Activated CD4-positive, alpha-beta memory T cell treated with anti-CD3 and anti-CD28 coated beads for 36 hours (primary cell): Measurements from ENCODE around the gene KIAA0319L. TPM values are rescaled to one million over a fixed set of nuclear protein-coding genes. Genes with fewer than 3 reads are reported as not detected.
"Not testable (repeated sequence)": the region's sequence is repeated elsewhere in the genome, so short reads cannot be mapped to it uniquely, and the experiment has no call there.

Experiments
- CTCF ChIA-PET: fragments of 350-600 bp; sonication (Branson Sonifier 250); formaldehyde crosslinking; loops from one replicate; lab custom pipeline; 2021; ENCODE audit warnings: antibody characterized with exemption, inconsistent platforms; lab: Charles Lee
- POLR2A ChIA-PET: fragments of 350-600 bp; sonication (Branson Sonifier 250); formaldehyde crosslinking; loops from one replicate; lab custom pipeline; 2021; ENCODE audit warnings: antibody characterized with exemption; lab: Charles Lee
- DNase-seq: peaks from one replicate; pipeline ENCODE4 v3.0.0-alpha.2; 2020
- H3K27ac Mint-ChIP-seq: one replicate; pipeline ENCODE4 v1.8.0; 2021; ENCODE audit warnings: mixed read lengths
- H3K27me3 Mint-ChIP-seq: one replicate; pipeline ENCODE4 v1.8.0; 2021; ENCODE audit warnings: mixed read lengths
- H3K36me3 Mint-ChIP-seq: one replicate; pipeline ENCODE4 v1.8.0; 2021; ENCODE audit warnings: mixed read lengths
- H3K4me1 Mint-ChIP-seq: one replicate; pipeline ENCODE4 v1.8.0; 2021; ENCODE audit warnings: low read depth, mixed read lengths
- H3K4me3 Mint-ChIP-seq: one replicate; pipeline ENCODE4 v1.8.0; 2021; ENCODE audit warnings: mild to moderate bottlenecking, mixed read lengths
- H3K9me3 Mint-ChIP-seq: one replicate; pipeline ENCODE4 v1.8.0; 2021; ENCODE audit warnings: mixed read lengths
- intact Hi-C: fragments of 100-400 bp; cut with micrococcal nuclease; formaldehyde crosslinking; loops from one replicate; pipeline ENCODE4 v1.15.1; 2023
- total RNA-seq, 2 experiments: library from RNA; stranded (reverse); gene quantifications; one replicate each; pipeline ENCODE4 v1.2.3, GENCODE V29; 2021

The KIAA0319L gene
- total RNA-seq, 2 experiments from 2014 or later = 28.3 to 30.9 TPM

DNA sequence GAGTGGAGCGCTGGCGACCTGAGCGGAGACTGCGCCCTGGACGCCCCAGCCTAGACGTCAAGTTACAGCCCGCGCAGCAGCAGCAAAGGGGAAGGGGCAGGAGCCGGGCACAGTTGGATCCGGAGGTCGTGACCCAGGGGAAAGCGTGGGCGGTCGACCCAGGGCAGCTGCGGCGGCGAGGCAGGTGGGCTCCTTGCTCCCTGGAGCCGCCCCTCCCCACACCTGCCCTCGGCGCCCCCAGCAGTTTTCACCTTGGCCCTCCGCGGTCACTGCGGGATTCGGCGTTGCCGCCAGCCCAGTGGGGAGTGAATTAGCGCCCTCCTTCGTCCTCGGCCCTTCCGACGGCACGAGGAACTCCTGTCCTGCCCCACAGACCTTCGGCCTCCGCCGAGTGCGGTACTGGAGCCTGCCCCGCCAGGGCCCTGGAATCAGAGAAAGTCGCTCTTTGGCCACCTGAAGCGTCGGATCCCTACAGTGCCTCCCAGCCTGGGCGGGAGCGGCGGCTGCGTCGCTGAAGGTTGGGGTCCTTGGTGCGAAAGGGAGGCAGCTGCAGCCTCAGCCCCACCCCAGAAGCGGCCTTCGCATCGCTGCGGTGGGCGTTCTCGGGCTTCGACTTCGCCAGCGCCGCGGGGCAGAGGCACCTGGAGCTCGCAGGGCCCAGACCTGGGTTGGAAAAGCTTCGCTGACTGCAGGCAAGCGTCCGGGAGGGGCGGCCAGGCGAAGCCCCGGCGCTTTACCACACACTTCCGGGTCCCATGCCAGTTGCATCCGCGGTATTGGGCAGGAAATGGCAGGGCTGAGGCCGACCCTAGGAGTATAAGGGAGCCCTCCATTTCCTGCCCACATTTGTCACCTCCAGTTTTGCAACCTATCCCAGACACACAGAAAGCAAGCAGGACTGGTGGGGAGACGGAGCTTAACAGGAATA, 20.1 kb upstream of the KIAA0319L start:
- Mint-ChIP-seq H3K4me3 (peak overlapping the region; percentile 72), H3K9me3 (no peaks in the 10 kb centered on the region), H3K4me1 (peaks cover 22% of the 10 kb centered on the region), H3K36me3 (no peaks in the 10 kb centered on the region), H3K27ac (peak overlapping the region; percentile 58), H3K27me3 (peaks cover 5% of the 10 kb centered on the region)
- CTCF ChIA-PET = interaction anchor here (0.6 to 4.4 kb wide), 8 partner anchors 8 to 150 kb away, joined by 3 to 25 read pairs (median 6); no protein-coding TSS in a partner anchor
- intact Hi-C loops = no loop called here
- DNase-seq = peak; percentile 76
- POLR2A ChIA-PET = interaction anchor here (0.9 to 1.9 kb wide), 4 partner anchors 16 to 192 kb away, joined by 3 to 8 read pairs (median 4); partner anchors contain the start of genes CLSPN, KIAA0319L and NCDN

DNA sequence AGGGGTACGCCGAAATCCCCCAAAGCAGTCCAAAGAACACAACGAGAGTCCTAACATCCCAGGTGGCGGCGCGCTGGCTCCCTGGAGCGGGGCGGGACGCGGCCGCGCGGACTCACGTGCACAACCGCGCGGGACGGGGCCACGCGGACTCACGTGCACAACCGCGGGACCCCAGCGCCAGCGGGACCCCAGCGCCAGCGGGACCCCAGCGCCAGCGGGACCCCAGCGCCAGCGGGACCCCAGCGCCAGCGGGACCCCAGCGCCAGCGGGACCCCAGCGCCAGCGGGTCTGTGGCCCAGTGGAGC, 19.5 kb upstream of the KIAA0319L start:
- CTCF ChIA-PET, H3K36me3 Mint-ChIP-seq, H3K9me3 Mint-ChIP-seq, DNase-seq, H3K27ac Mint-ChIP-seq, H3K27me3 Mint-ChIP-seq, POLR2A ChIA-PET, intact Hi-C loops: not testable (repeated sequence)
- Mint-ChIP-seq H3K4me3 (peak overlapping the region; percentile 45), H3K4me1 (peaks cover 22% of the 10 kb centered on the region)

DNA sequence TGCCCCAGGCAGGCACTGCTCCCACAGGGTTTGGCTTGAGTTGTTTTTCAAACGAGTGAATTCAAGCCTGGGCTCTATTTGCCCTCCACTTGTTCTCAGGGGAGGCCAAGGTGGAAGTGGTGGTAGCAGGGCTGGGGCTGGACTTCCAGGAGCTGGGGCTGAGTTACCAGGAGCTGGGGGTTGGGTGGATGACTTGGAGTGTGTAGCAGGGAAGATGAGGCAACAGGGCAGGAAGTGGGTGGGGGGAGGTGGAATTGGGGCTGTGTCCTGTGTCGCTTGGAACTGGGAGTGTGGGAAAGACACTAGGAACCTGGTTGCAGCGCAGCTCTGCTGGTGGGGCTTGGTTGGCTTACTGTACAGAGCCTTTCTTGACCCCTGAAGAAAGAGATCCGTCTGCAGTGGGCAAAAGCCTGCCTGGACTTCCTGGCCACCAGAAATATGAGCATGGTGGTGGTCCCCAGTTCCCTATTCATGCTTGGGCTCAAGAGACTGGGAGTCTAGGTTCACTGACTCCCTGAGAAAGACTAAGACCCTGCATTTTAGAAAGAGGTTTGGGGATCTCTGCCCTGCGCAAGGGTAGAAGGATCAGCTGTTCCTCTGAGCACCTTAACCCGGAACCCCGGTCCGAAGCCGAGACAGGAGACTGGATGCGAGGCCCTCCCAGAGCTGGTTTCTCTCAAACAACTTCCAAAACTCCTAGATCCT, 19.0 kb upstream of the KIAA0319L start:
- Mint-ChIP-seq H3K36me3 (no peaks in the 10 kb centered on the region), H3K27ac (no peak overlapping the region), H3K4me3 (peak overlapping the region; percentile 45), H3K9me3 (no peaks in the 10 kb centered on the region), H3K27me3 (peaks cover 5% of the 10 kb centered on the region), H3K4me1 (peaks cover 22% of the 10 kb centered on the region)
- ChIA-PET CTCF (no interaction called here), POLR2A (no interaction called here)
- intact Hi-C loops = no loop called here
- no peak for DNase-seq

DNA sequence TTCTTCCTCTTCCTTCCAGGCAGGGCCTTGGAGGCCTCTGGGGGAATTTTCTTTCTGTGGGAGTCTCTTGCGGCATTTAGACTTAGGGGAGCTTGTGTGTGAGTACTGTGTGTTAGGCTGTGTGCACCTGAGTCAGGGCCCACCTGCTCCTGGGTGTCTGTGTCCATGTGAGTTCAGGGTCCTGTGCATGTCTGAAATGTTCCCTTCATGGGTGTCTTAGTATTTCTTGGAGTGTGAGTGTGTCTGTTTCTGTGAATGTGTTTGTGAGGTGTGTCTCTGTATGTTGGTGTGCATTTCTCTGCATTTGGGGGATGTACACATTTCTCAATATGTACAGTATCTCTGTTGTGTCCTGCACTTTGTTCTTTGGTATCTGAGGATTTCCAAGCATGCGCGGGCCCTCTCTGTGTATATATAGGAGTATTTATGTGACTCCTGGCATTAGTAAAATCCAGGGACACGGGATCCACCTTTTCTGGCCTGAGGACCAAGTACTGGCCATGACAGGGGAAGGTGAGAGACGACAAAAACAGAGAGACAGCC, 18.3 kb upstream of the KIAA0319L start:
- Mint-ChIP-seq H3K4me1 (peaks cover 22% of the 10 kb centered on the region), H3K27ac (no peak overlapping the region), H3K4me3 (no peak overlapping the region), H3K36me3 (no peaks in the 10 kb centered on the region), H3K27me3 (peaks cover 5% of the 10 kb centered on the region), H3K9me3 (no peaks in the 10 kb centered on the region)
- POLR2A ChIA-PET = no interaction called here
- intact Hi-C loops = no loop called here
- DNase-seq = no peak
- CTCF ChIA-PET = no interaction called here

DNA sequence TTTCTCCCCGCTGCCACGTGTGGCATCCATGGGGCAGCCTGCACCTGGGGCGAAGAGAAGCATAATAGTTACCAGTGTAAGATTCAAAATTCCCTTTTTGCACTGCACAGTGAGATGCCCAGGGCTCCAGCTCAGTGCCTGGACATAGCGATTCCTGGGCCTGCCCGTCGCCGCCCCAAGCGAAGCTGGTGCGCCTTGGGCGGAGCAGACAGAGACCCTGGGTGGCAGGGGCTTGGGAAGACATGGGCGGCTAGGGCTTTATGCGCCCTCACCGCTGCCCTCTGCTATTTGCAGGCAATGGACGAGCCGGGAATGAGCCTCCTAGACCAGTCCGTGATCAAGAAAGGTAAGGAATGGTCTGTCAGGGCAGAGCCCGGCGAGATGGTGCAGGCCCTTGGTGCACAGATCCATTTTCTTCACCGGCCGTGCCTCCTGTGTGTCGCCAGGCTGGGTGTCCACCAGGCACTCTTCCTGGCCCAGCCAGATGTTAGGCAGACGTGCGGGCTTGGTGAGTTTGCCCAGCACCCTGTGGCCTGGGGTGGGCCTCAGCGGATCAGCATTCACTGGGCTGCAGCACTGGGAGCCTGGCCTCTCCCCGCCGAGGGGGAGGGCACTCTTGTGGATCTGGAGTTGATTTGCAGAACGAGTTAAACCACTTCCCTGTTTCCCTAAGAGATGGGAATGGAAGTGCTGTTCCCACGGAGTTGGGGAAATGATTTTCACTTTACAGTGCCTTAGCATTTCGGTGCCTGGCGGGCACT, 17.6 kb upstream of the KIAA0319L start:
- H3K4me3 Mint-ChIP-seq = no peak overlapping the region
- POLR2A ChIA-PET = no interaction called here
- H3K4me1 Mint-ChIP-seq = peaks cover 22% of the 10 kb centered on the region
- CTCF ChIA-PET = no interaction called here
- H3K36me3 Mint-ChIP-seq = no peaks in the 10 kb centered on the region
- no peak overlapping the region for H3K27ac Mint-ChIP-seq
- DNase-seq = no peak
- H3K9me3 Mint-ChIP-seq = no peaks in the 10 kb centered on the region
- H3K27me3 Mint-ChIP-seq = peaks cover 5% of the 10 kb centered on the region
- intact Hi-C loops = no loop called here

DNA sequence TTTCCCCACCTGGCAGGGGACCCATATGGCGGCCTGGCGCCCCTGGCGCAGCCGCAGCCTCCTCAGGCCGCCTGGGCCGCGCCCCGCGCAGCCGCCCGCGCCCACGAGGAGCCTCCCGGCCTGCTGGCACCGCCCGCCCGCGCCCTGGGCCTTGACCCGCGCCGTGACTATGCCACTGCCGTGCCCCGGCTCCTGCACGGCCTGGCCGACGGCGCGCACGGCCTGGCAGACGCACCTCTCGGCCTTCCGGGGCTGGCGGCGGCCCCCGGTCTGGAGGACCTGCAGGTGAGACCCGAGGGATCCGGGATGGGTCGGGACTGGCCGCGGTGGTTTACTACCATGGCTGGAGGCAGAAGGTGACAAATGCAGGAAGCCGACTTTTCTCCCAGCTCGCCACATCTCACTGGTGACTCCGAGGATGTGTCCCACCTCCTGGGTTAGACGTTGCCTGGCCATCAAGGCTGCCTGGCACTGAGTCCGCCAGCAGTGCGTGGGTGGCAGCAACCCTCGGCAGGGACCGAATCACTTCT, 17.0 kb upstream of the KIAA0319L start:
- ChIA-PET POLR2A (no interaction called here), CTCF (interaction anchor here (4.2 kb wide), 1 partner anchor 152 kb away, joined by 46 read pairs; no protein-coding TSS in a partner anchor)
- no peak for DNase-seq

DNA sequence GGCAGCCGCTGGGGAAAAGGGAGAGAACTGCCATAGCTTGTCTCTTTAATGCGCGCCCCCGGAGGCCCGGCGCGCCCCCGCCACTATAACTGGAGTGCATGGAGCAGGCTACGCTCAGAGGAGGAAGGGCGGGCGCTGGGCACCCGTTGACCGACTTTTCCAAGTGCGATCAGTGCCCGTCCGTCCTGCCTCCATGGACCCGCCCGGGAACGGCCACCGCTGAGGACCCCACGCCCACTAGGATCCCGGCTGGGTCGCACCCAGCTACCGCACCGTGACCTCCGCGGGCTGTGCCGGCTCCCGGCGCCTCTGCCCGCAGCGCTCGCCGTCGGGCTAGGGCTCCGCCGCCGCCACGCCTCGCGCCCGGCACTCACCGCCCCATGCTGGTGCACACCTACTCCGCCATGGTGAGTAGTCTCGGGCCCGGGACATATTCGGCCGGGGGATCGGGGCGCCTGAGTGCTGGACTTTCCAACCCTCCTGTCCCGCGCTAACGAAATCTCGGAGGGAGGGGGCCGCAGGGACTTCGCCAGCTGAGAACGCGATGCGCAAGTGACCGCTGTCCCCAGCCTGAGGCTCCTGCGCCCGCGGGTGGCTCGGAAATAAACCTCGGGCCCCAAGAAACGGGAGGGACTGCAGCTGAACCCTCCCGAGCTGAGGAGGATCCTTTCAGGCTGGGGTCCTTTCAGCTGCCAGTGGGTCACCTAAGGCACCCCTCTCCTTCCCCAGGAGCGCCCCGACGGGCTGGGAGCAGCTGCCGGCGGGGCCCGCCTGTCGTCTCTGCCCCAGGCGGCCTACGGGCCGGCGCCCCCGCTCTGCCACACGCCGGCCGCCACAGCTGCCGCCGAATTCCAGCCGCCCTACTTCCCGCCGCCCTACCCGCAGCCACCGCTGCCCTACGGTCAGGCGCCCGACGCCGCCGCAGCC, 16.3 kb upstream of the KIAA0319L start, which contains the start of gene TFAP2E:
Gene TFAP2E, plus strand, starts transcription at position 117 of the 927 bp plus-strand sequence. Its CDS starts 264 bp downstream, at position 381.
- Mint-ChIP-seq H3K9me3 (no peaks in the 10 kb centered on the region), H3K27ac (no peak within 1 kb of the TSS), H3K27me3 (peaks cover 5% of the 10 kb centered on the region), H3K4me3 (no peak within 1 kb of the TSS), H3K4me1 (peaks cover 22% of the 10 kb centered on the region), H3K36me3 (no peaks in the 10 kb centered on the region)
- CTCF ChIA-PET = interaction anchor here (0.6 to 4.2 kb wide), 7 partner anchors 10 to 199 kb away, joined by 3 to 46 read pairs (median 5); no protein-coding TSS in a partner anchor
- DNase-seq = no peak
- POLR2A ChIA-PET = interaction anchor here (0.6 to 0.7 kb wide), 2 partner anchors 11 to 142 kb away, joined by 3 read pairs; no protein-coding TSS in a partner anchor
- intact Hi-C loops = no loop called here

More for the DNA sequence above, 17.0 kb upstream of the KIAA0319L start:
- Mint-ChIP-seq H3K4me3 (no peak overlapping the region), H3K9me3 (no peaks in the 10 kb centered on the region), H3K27me3 (peaks cover 5% of the 10 kb centered on the region), H3K4me1 (peaks cover 22% of the 10 kb centered on the region), H3K36me3 (no peaks in the 10 kb centered on the region), H3K27ac (no peak overlapping the region)
- intact Hi-C loops = no loop called here

DNA sequence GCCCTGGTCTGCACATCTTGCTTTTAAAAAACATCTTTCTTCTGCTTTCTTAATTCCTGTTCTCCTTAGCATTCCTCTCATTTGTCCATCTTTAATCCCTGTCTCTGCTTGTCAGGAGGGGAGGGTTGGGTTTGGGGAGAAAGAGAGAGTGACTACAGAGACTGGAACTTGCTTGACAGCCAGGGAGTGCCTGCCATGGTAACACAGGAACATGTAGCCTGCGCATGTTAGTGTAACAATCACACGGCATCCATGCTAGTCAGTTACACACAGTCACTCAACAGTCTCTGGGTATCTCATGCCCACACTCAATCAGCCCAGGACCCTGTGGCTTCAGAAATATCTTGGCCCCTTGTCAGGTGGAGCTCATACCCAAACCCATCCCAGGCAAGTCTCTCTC, 15.1 kb upstream of the KIAA0319L start:
- no peak overlapping the region for H3K4me3 Mint-ChIP-seq
- ChIA-PET POLR2A (no interaction called here), CTCF (interaction anchor here (0.8 to 4.2 kb wide), 7 partner anchors 65 to 204 kb away, joined by 3 to 46 read pairs (median 7); no protein-coding TSS in a partner anchor)
- H3K4me1 Mint-ChIP-seq = peaks cover 10% of the 10 kb centered on the region
- no peaks in the 10 kb centered on the region for H3K36me3 Mint-ChIP-seq
- intact Hi-C loops = no loop called here
- no peak overlapping the region for H3K27ac Mint-ChIP-seq
- H3K27me3 Mint-ChIP-seq = peaks cover 5% of the 10 kb centered on the region
- no peak for DNase-seq
- H3K9me3 Mint-ChIP-seq = no peaks in the 10 kb centered on the region

DNA sequence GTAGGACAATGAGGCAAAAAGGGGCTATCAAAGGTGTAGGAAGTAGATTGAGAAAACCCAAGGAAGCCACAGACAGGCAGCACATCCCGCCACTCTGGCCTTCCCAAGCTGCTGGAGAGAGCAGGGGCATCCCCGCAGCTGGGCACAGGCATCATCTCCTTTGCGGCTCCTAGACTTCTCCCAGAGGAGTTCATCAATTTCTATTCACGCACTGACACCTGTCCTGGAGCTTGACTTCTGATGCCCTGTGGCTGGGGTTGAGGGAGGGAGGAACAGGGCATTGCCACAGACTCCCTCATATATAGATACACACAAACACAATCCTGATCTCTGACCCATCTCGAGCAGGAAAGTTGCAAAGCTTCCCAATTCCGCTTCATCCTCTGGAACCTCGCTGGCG, 14.1 kb upstream of the KIAA0319L start:
- no peak overlapping the region for H3K4me3 Mint-ChIP-seq
- no peak for DNase-seq
- POLR2A ChIA-PET = interaction anchor here (0.6 to 1.1 kb wide), 2 partner anchors 15 to 177 kb away, joined by 3 to 4 read pairs; no protein-coding TSS in a partner anchor

DNA sequence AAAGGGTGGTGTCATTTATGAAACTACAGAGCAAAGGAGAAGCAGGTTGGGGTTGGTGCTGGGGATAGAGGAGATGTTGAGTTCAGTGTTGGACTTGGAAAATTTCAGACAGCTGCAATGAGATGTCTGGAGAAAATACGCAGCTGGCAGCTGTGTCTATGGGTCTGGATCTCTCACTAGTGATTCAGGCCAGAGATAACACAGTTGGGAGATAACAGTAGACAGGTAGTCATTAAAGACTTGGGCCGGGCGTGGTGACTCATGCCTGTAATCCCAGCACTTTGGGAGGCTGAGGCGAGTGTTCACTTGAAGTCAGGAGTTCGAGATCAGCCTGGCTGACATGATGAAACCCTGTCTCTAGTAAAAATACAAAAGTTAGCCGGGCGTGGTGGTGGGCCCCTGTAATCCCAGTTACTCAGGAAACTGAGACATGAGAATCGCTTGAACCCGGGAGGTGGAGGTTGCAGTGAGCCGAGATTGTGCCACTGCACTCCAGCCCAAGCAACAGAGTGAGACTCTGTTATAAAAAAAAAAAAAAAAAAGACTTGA, 13.5 kb upstream of the KIAA0319L start:
- POLR2A ChIA-PET = interaction anchor here (0.6 to 1.1 kb wide), 2 partner anchors 15 to 176 kb away, joined by 3 to 4 read pairs; no protein-coding TSS in a partner anchor
- Mint-ChIP-seq H3K4me1 (peaks cover 1% of the 10 kb centered on the region), H3K36me3 (no peaks in the 10 kb centered on the region), H3K9me3 (no peaks in the 10 kb centered on the region), H3K27me3 (peaks cover 2% of the 10 kb centered on the region), H3K4me3 (no peak overlapping the region), H3K27ac (no peak overlapping the region)
- CTCF ChIA-PET = interaction anchor here (0.6 to 4.2 kb wide), 10 partner anchors 35 to 205 kb away, joined by 3 to 46 read pairs (median 7); partner anchors contain the start of gene CLSPN
- intact Hi-C loops = no loop called here
- no peak for DNase-seq

More for the DNA sequence above, 14.1 kb upstream of the KIAA0319L start:
- intact Hi-C loops = no loop called here
- Mint-ChIP-seq H3K27ac (no peak overlapping the region), H3K4me1 (peaks cover 5% of the 10 kb centered on the region), H3K36me3 (no peaks in the 10 kb centered on the region), H3K27me3 (peaks cover 2% of the 10 kb centered on the region), H3K9me3 (no peaks in the 10 kb centered on the region)
- CTCF ChIA-PET = interaction anchor here (0.6 to 4.2 kb wide), 12 partner anchors 35 to 205 kb away, joined by 3 to 46 read pairs (median 7); partner anchors contain the start of gene CLSPN
